Umbilical cord (tissue), 2 donors: ENCODE results near the gene FBXO2. TPM values are rescaled to one million over a fixed set of nuclear protein-coding genes. Genes with fewer than 3 reads are reported as not detected.
"Not testable (repeated sequence)": the region's sequence is repeated elsewhere in the genome, so short reads cannot be mapped to it uniquely, and the experiment has no call there.

Experiments used
- DNase-seq: peaks from one replicate; pipeline ENCODE4 v3.0.0-alpha.2; 2015; ENCODE audit warnings: low spot score
- total RNA-seq: library from RNA; depleted of rRNA; stranded (reverse); fragments of >200 nt; gene quantifications from one replicate; pipeline ENCODE4 v1.2.3, GENCODE V29; 2014; ENCODE audit warnings: low replicate concordance; ENCODE audit not compliant: insufficient read depth

FBXO2 gene
- total RNA-seq, 1 donor from 2014 or later: 4.1 TPM

DNA sequence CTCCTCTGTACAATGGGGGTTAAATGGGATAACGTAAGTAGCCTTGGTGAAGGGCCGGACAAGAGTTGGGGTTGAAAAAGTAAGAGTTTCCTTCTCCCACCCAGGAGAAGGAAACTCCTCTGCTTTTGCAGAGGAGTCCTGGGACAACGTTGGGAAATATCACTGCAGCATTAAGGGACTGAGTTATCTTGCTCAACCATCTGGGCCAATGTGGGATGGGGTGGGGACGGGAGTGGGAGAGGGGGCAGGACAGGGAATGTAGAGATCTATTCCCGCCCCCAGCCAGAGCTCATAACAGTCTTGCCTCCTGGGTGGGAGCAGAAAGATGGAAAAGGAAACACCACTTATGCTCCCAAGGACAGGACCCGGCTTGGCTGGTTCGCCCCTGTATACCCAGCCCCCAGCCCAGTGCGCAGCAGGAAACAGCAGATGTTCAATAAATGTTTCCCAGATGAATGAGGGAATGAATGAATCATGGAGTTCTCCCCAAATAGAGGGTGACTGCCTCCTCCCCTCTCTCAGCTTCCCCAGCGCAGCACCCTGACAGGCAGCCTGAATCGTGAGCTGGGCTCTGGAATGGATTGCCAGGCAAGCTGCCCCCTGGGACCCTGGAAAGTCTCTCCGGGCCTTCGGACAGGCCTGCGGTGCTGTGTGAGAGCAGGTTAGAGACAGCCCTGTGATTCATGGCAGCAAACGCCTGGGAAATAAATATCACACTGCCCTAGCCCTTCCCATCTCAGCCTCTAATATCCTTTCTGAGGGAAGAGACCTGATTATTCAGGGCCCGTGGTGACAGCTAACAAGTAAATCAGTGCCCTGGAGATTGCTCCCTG lies 24.8 kb downstream of the FBXO2 start:
- no peak for DNase-seq

DNA sequence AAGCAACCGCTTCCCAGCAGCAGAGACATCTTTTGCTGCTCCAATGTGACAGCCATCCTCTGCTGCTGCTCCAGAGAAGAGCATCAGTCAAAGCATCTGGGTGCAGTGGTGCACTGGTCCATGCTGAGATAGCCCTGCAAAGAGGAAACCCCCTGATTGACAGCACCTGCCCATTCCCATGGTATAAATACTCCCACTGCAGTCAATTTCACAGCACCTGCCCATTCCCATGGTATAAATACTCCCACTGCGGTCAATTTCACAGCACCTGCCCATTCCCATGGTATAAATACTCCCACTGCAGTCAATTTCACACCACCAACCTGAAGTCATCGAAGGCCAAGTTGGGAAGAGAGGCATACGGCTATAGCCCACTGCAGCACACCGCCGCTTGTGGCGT lies 25.5 kb downstream of the FBXO2 start:
- DNase-seq: no peak

DNA sequence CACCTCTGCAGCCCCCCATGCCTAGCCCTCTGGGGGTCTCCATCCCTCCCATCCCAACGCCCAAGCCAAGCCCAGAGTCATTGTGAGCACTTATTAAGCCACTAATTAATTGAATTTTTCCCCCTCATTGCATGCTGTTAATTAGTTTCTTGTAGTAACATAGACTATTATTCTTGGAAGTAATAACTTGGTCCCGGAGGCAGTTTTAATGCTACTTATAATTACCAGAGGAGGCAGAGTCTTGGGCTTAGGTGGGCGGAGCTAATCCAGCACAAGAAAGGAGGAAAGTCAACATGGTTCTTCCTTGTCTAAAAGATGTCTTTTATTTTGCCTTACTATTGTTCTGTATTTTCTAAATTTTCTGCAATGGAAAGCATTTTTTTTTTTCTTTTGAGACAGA lies 27.7 kb downstream of the FBXO2 start:
- no peak for DNase-seq

DNA sequence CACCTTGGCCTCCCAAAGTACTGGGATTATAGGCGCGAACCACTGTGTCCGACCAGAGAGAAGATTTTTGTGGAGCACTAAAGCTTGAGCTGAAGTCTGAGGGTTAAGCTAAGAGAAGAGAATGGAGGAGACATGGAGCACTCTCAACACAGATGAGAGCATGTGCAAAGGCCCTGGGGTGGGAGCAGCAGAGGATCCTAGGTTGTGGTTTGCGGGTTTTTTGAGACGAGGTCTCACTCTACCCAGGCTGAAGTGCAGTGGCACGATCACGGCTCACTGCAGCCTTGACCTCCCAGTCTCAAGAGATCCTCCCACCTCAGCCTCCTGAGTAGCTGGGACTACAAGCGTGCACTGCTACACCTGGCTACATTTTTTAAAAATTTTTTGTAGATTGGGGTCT lies 30.5 kb downstream of the FBXO2 start:
- DNase-seq: no peak

DNA sequence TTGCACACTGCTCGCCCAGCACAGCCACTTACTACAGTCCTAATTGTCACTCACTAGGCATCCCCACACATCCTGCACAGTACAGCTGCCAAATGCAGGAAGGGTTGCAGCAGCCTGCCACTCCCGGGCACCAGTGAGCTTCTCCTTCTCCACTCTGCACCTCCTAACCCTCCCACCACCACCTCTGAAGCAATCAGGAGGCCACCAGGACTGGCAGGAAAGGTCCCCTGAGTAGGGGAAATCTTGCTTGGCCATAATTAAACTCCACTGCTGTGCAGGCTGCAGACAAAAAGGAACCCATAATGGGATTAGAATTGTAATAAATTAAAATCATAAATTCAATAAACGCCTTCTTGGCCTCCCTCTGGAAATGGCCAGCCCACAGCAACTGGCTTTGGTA lies 31.8 kb downstream of the FBXO2 start:
- DNase-seq: no peak

DNA sequence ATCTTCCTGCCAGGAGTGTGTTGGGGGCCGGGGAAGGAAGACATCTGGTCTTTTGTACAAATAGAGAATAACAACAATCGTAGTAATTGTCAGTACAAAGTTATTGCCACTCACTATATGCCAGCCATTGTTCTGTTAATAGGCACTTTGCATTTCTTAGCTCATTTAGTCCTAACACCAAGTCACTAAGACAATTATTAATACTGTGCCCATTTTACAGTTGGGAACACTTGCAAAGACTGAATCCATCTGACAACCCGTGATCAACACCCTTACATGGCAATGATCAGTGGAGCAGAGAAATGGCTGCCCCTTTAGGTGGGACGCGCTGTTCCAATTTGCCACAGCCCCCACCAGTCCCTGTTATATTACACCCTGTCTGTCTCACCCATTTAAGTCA lies 33.3 kb downstream of the FBXO2 start:
- no peak for DNase-seq

DNA sequence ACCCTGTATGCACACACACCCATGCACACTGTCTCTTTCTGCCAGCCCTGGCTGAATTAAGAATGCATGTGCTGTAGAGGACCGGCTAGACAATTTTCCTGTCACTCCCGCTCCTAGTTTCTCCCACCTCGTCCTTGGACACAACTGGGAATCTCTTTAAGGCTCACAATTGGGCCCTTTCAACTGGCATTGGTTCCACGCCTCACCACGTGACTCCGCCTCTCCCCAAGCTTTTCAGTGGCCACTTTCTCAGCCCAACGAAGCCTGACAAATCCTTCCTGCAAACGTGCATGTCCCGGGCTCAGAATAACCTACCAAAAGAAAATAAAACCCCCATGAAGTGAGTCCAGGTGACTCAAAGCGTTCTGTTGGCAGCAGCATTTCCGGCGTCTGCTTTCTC lies 33.8 kb downstream of the FBXO2 start:
- no peak for DNase-seq

DNA sequence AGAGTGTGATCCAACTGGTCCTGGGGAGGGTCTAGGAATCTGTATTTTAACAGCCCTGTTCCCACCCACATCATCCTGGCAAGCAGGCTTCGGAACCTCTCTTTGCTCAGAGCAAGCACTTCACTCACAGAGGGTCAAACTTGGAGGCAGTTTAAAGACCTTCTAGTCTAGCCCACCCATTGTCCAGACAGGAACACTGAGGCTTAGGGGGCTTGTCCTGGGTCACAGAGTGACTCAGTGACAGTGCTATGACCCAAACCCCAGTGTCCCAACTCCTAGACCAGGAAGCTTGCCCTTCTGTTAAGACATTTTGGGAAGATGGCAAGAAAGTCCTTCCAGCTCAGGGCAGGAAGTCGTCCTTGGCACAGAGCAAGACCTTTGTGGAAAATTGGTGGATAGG lies 36.5 kb downstream of the FBXO2 start:
- DNase-seq: no peak

DNA sequence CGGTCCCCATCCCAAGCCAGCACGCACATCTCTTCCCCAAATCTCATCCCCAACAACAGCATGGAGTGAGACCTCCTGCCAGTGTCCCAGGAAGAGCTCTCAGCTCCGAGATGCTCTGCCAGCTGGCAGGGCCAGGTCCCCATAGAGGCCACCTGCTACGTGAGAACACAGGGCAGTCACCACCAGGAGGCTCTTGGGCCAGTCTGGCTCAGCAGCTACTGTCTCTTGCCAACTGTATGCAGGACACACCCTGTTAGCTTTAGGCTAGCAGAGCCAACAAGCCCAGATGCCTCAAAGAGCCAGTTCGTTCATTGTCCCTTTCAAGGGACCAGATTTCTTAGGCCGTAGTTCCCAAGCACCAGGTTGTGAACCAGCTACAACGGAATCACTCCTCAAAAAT lies 36.9 kb downstream of the FBXO2 start:
- no peak for DNase-seq

DNA sequence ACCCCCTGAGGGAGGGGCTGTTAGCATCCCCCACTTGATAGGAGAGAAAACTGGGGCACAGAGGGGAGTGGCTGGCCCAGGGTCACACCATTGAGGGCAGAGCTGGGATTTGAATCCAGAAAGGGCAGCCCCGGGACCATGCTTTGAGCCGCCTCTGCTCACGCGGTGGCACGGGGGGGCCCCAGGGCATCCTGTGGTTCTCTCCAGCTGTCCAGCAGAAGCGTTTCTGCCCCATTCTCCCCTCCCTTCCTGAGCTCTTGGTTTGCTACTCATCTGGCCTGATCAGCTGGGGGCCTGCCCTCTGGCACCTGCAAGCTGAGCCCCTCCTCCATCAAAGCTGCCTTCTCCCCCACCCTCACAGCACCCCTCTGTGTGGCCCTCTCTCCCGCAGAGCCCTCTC lies 37.5 kb downstream of the FBXO2 start:
- DNase-seq: no peak

DNA sequence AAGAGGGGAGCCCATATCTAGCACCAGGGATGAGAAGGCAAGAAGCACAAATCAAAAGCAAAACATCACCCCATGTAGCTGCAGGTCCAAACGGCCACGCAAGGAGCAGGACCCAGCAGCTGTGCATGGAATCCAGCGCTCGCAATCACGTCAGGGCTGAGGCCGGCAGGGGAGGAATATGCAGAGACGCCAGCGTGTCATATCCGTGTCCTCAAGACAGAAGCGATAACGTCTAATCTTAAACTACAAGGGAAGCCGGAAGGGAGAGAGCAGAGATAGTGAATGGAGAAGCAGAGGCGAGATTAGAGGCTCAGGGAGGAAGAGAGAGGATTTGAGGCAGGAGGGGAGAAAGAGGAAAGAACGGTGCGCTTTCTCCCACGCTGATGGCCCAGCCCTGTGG lies 39.1 kb downstream of the FBXO2 start:
- DNase-seq: peak; percentile 16

DNA sequence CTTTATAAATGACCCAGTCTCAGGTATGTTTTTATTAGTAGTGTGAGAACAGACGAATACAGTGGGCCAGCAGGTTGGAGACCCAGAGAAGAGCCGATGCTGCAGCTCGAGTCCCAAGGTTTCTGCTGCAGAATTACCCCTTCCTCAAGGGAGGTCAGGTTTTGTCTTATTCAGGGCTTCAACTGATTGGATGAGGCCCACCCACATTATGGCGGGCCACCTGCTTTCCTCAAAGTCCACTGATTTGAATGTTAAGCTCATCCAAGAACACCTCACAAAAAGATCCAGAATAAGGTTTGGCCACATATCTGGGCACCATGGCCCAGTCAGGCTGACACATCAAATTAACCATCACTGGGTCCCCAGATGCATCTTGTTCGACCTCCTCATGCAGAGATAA lies 40.9 kb downstream of the FBXO2 start:
- no peak for DNase-seq

DNA sequence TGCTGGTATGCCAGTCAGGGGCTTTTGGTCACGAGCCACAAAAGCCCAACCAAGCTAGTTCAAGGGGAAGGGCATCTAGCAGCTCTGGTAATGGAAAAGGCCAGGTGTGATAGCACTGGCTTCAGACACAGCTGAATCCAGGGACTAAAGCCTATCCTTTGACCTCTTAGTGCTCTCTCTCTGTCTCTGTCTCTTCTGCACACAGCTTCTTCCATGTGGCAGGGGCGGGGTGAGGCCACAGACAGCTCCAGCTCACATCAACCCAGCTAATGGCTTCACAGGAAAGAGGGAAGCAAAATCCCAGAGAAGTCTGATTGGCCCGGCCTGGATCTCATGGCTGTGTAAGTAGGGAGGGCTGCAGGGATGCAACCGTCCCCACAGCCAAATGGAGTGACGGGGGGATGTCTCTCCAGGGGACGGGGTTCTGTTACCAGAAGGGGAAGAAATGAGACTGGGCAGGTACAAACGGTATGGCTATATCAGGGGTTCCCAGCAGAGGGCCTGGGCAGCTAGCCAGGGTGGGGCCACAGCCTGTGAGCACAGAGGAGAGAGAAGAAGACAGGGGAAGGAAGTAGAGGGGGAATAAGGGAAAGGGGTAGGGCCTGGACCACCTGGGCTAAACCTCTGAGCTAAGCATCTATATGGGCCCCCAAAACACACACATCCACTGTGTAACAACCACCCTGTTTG lies 42.4 kb downstream of the FBXO2 start:
- DNase-seq: no peak

DNA sequence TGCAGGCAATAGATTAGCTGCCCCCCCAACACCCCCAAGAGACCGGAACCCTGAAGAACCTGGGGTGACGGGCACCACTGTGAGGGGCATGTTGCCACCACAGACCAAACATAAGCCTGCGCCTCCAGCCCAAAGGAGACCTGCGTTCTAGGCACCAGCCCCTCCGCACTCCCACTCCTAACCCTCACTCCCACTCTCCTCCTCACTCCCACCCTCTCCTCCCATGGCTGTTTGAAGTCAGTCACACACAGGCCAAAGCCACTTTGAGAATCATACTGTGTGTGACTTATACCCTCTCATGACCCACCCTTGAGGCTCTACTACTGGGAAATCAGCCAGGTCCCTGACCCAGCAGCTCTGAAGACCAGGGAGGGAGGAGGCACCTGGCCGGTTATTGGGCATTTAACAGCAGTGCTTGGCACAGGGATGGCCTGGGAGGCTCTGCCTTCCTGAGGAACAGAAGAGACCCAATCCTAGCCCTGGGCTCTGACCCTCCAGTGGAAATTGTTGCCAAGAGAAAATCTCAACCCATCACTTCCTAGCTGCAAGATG lies 43.5 kb downstream of the FBXO2 start:
- no peak for DNase-seq

DNA sequence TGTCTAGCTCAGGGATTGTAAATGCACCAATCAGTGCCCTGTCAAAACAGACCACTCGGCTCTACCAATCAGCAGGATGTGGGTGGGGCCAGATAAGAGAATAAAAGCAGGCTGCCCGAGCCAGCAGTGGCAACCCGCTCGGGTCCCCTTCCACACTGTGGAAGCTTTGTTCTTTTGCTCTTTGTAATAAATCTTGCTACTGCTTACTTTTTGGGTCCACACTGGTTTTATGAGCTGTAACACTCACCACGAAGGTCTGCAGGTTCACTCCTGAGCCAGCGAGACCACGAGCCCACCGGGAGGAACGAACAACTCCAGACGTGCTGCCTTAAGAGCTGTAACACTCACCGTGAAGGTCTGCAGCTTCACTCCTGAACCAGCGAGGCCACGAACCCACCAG lies 44.9 kb downstream of the FBXO2 start:
- DNase-seq: not testable (repeated sequence)

DNA sequence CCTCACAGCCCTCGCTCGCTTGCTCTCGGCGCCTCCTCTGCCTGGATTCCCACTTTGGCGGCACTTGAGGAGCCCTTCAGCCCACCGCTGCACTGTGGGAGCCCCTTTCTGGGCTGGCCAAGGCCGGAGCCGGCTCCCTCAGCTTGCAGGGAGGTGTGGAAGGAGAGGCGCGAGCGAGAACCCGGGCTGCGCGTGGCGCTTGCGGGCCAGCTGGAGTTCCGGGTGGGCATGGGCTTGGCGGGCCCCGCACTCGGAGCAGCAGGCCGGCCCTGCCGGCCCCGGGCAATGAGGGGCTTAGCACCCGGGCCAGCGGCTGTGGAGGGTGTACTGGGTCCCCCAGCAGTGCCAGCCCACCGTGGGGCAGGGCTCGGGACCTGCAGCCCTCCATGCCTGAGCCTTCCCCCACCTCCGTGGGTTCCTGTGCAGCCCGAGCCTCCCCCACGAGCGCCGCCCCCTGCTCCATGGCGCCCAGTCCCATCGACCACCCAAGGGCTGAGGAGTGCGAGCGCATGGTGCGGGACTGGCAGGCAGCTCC lies 45.6 kb downstream of the FBXO2 start:
- not testable (repeated sequence) for DNase-seq

DNA sequence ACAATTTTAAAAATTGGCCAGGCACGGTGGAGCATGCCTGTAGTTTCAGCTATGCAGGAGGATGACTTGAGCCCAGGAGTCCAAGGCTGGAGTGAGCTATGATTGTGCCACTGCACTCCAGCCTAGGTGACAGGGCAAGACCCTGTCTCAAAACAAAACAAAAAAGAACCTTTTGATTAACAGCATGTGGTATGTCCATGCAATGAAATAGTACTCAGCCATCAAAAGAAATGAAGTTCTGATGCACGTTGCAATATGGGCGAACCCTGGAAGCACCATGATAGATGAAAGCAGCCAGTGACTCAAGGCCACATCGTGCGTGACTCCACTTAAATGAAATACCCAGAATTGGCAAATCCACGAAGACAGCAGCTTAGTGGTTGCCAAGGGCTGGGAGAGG lies 47.5 kb downstream of the FBXO2 start:
- DNase-seq: no peak

DNA sequence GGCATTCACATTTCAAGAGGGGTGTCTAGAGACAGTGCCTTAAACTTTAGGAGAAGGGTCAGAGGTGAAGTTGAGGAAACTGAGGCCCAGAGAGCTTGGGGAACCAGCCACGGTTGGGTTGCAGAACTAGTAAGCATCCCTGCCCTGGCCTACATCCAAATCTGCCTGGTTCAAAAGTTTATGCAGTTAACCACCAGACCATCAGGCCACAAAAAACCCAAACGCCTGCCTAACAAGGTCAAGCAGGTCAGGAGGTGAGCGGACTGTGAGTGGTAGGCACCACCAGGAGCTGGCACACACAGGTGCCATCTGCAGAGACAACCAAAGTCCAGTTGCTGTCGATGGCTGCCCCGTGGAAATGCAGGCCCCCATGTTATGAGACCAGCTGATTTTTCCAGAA lies 51.2 kb downstream of the FBXO2 start:
- no peak for DNase-seq

DNA sequence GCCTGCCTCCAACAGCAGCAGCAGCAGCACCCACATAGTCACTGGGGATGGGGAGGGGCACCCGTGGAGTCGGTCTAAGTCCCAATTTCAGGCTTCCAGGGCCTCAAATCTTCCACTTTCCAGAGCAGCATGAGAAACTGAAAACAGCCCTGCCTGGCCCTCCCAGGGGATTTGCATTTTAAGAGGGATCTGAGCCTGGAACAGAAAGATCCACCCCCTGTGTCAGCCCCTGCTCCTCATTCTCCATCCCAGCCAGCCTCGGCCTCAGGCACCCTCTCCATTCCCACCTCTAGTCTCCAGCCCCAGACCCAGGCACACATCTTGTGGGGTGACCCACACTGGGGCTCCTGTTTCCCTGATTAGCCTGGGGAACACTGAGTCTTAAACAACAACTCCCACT lies 51.8 kb downstream of the FBXO2 start:
- DNase-seq: no peak

DNA sequence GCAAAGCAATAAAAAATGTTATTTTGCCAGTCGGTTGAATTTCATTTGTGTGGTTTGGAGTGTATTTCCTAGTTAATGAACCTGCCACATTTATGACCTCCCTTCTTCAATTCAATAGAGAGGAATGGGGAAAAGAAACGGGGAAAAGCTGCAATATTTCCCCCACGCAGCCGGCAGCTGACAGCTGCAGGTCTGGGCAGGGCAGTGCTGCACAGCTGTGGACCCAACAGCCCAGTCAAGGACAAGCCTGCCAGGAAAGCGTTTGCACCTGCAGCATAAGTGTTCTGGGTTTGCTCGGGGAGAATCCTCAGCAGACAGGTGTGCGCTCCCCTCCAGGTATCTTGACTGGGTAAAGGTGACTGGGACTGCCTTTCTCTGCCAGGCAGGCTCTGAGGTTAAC lies 53.4 kb downstream of the FBXO2 start:
- DNase-seq: no peak

DNA sequence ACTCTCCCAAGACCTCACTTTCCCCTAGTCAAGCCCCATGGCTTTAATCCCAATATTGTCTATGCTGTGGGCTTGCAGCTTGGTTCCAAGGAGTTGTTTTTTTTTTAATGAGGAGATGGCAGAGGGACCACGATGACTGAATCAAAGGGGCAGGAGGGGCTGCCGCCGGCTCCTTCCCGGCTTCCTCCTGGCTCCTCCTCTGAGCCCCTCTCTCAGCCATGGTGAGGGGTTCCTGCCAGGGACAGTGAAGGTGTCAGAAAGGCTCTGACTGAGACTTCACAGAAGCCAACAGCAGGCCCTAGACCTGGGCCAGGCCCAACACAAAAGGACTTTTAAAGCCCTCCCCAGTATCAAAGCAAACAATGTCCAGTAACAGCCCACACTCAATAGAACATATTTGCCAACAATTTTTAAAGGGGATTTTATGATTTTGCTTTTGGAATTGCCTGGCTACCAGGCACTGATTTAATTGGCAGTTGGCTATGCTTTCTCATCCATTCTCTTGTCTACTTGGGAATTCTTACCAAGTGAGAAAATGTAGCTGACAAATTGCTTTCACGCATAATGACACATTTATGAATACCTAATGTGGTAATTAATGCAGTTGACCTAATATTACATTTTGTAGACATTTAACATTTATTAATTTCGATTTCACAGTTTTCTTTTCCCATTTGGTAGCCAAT lies 54.2 kb downstream of the FBXO2 start:
- no peak for DNase-seq

DNA sequence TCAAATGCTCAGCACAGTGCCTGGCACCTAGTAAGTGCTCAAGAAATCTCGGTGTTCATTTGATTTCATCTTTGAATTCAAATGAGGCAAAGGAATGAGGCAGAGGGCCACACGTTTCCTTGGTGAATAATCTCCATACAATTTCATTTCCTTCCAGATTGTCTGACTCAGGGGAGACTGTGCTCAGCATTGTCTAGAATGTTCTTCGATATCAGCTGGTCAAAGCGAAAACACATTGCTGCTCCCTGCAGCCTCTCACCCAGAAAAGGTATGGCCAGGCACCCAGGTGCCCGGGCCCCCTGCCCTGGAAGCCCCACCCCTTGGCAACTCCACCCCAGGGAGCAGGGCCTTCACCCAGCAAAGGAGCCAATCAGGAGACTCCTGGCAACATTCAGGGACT lies 55.8 kb downstream of the FBXO2 start:
- DNase-seq: no peak
